HTR-8/SVneo (cell line): ENCODE measurements around the gene PCGF5.
"Not testable (repeated sequence)": the region's sequence is repeated elsewhere in the genome, so short reads cannot be mapped to it uniquely, and the experiment has no call there.

ENCODE experiments used
- DNase-seq: peaks from one replicate; pipeline ENCODE4 v3.0.0; 2011; ENCODE audit warnings: low spot score, mixed read lengths; ENCODE audit not compliant: insufficient read length
- FAIRE-seq: peaks from 2 replicates; lab custom pipeline; 2011; peaks lifted over from hg19 to GRCh38; lab: Jason Lieb, UNC

The PCGF5 gene

GRCh38 chr10:91220194-91220953 is at the start of gene PCGF5:
Gene PCGF5 (plus strand): TSS chr10:91220663. CDS start chr10:91222872, 2,209 bp downstream.
- DNase-seq, result peak; percentile 90
- FAIRE-seq, result peak; percentile 95

- FAIRE-seq (peak; percentile 28), DNase-seq (no peak)
These were observed 49.0 kb upstream of the PCGF5 start for GRCh38 chr10:91171485-91171884.

- DNase-seq, result no peak
- no peak for FAIRE-seq
These were observed 48.1 kb upstream of the PCGF5 start for GRCh38 chr10:91172348-91172747.

- peak; percentile 67 for FAIRE-seq
These were observed 35.1 kb upstream of the PCGF5 start for GRCh38 chr10:91185239-91185875.

GRCh38 chr10:91187156-91187555 is 33.3 kb upstream of the PCGF5 start:
- no peak for FAIRE-seq
- DNase-seq, result no peak

More at GRCh38 chr10:91185239-91185875, 35.1 kb upstream of the PCGF5 start:
- DNase-seq, result peak; percentile 54

GRCh38 chr10:91188010-91188409 is 32.5 kb upstream of the PCGF5 start:
- not testable (repeated sequence) for FAIRE-seq

GRCh38 chr10:91188889-91189288 is 31.6 kb upstream of the PCGF5 start:
- no peak for FAIRE-seq

More at GRCh38 chr10:91188010-91188409, 32.5 kb upstream of the PCGF5 start:
- not testable (repeated sequence) for DNase-seq

GRCh38 chr10:91190388-91190870 is 30.0 kb upstream of the PCGF5 start:
- DNase-seq, result no peak
- no peak for FAIRE-seq

More at GRCh38 chr10:91188889-91189288, 31.6 kb upstream of the PCGF5 start:
- DNase-seq, result no peak

GRCh38 chr10:91190876-91191583 is 29.4 kb upstream of the PCGF5 start:
- DNase-seq (no peak), FAIRE-seq (no peak)

GRCh38 chr10:91191584-91191919 is 28.9 kb upstream of the PCGF5 start:
- no peak for DNase-seq
- no peak for FAIRE-seq

- FAIRE-seq, result no peak
These were observed 25.8 kb upstream of the PCGF5 start for GRCh38 chr10:91194497-91195179.

GRCh38 chr10:91196268-91197048 is 24.0 kb upstream of the PCGF5 start:
- FAIRE-seq (no peak), DNase-seq (no peak)

More at GRCh38 chr10:91194497-91195179, 25.8 kb upstream of the PCGF5 start:
- peak; percentile 23 for DNase-seq

- no peak for FAIRE-seq
- no peak for DNase-seq
These were observed 23.3 kb upstream of the PCGF5 start for GRCh38 chr10:91197127-91197526.

- DNase-seq (no peak), FAIRE-seq (no peak)
These were observed 21.7 kb upstream of the PCGF5 start for GRCh38 chr10:91198781-91199180.

- no peak for DNase-seq
- FAIRE-seq, result peak; percentile 40
These were observed 19.9 kb upstream of the PCGF5 start for GRCh38 chr10:91200314-91201212.

GRCh38 chr10:91201213-91201996 is 19.1 kb upstream of the PCGF5 start:
- DNase-seq, result no peak
- no peak for FAIRE-seq

GRCh38 chr10:91206427-91206826 is 14.0 kb upstream of the PCGF5 start:
- DNase-seq (no peak), FAIRE-seq (no peak)
